ENCODE measurements around the gene TJP2.

DNA sequence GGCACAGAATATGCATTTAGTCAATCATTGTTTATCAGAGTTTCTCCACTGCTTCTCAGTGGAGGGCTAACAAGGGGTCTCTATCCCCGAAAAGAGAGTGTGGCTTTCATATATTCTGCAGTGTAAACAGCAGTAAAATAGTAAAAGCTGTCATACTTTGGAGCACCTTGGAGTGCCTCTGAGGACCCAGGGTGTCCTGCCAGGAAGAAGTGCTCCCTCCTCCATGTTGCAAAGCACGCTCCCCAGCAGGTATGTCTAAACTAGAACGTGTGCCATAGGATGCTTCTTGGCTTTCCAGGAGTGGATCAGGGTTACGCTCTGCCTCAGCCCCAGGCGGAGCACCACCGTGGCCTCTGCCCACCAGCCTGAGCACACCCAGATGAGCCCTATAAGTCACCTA is 8.5 kb upstream of the TJP2 start:
- TF ChIP-seq YY1 (IDR thresholded peaks at IDR 0.05; ENCODE audit: insufficient read depth, insufficient read length) (no peak), ZNF274 (IDR thresholded peaks at IDR 0.05; ENCODE audit: low read depth, low read length) (no peak)

Data from NT2/D1 (cell line).